Measurements from ENCODE around the gene RHOG.

DNA sequence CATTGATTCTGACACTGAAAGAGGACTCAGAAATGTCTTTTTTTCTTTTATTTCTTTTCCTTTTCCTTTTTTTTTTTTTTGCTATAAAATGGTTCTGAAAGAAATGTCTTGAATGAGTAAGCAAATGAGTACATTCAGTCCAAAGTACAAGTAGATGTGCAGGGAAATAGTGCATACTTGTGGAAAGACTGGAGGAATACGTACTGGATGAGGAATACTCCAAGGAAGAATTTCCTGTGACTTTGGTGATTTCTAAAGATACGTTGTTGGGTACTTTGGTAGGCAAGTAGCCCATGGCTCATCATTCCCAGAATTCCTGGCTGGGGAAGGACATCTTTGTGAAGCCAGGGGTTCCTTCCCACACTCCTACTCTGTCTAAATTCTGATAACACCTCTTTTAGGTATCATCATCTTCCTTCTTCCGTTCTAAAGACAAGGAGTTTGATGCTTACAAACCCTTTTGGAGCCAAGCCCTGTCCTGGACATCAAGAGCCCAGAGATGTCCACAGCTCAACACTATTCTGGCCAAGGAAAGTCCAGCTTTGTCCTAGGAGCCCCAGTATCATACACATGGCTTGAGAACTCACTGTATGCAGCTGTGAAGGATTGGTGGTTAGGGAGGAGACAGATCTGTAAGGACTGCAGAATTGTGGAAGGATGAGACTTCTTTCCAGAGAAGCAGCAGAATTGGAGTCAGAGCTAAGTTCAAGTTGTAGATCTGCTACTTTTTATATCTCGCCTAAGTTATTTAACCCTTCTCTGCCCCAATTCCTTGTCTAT is 38.6 kb downstream of the RHOG start:
- no peak for TF ChIP-seq EP300 (IDR thresholded peaks at IDR 0.05; ENCODE audit: borderline replicate concordance)
- no peak for TF ChIP-seq CREB1 (IDR thresholded peaks at IDR 0.05; ENCODE audit: low read depth)
- no peak for TF ChIP-seq YY1 (IDR thresholded peaks at IDR 0.05; ENCODE audit: low read depth)
- TF ChIP-seq, protein P1, sequence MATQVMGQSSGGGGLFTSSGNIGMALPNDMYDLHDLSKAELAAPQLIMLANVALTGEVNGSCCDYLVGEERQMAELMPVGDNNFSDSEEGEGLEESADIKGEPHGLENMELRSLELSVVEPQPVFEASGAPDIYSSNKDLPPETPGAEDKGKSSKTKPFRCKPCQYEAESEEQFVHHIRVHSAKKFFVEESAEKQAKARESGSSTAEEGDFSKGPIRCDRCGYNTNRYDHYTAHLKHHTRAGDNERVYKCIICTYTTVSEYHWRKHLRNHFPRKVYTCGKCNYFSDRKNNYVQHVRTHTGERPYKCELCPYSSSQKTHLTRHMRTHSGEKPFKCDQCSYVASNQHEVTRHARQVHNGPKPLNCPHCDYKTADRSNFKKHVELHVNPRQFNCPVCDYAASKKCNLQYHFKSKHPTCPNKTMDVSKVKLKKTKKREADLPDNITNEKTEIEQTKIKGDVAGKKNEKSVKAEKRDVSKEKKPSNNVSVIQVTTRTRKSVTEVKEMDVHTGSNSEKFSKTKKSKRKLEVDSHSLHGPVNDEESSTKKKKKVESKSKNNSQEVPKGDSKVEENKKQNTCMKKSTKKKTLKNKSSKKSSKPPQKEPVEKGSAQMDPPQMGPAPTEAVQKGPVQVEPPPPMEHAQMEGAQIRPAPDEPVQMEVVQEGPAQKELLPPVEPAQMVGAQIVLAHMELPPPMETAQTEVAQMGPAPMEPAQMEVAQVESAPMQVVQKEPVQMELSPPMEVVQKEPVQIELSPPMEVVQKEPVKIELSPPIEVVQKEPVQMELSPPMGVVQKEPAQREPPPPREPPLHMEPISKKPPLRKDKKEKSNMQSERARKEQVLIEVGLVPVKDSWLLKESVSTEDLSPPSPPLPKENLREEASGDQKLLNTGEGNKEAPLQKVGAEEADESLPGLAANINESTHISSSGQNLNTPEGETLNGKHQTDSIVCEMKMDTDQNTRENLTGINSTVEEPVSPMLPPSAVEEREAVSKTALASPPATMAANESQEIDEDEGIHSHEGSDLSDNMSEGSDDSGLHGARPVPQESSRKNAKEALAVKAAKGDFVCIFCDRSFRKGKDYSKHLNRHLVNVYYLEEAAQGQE (IDR thresholded peaks at IDR 0.05; ENCODE audit: low read depth) = no peak
- no peak for TF ChIP-seq TCF12 (IDR thresholded peaks at IDR 0.05; ENCODE audit: low read depth)
- TF ChIP-seq CEBPB (IDR thresholded peaks at IDR 0.05) = no peak
- no peak for TF ChIP-seq RAD21 (IDR thresholded peaks at IDR 0.05; ENCODE audit: low read depth)
- TF ChIP-seq NFIC (IDR thresholded peaks at IDR 0.05) = no peak
- TF ChIP-seq, protein P2, sequence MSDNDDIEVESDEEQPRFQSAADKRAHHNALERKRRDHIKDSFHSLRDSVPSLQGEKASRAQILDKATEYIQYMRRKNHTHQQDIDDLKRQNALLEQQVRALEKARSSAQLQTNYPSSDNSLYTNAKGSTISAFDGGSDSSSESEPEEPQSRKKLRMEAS (IDR thresholded peaks at IDR 0.05) = no peak
- TF ChIP-seq TAF1 (IDR thresholded peaks at IDR 0.05; ENCODE audit: low read depth) = no peak
- TF ChIP-seq TEAD4 (IDR thresholded peaks at IDR 0.05) = no peak
- TF ChIP-seq, protein P3, sequence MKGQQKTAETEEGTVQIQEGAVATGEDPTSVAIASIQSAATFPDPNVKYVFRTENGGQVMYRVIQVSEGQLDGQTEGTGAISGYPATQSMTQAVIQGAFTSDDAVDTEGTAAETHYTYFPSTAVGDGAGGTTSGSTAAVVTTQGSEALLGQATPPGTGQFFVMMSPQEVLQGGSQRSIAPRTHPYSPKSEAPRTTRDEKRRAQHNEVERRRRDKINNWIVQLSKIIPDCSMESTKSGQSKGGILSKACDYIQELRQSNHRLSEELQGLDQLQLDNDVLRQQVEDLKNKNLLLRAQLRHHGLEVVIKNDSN (IDR thresholded peaks at IDR 0.05) = no peak
